GM18507 (cell line): ENCODE results near the gene CLOCK.

Experiments
- DNase-seq: peaks from one replicate; pipeline ENCODE4 v3.0.0; 2011; ENCODE audit warnings: low read depth; ENCODE audit not compliant: insufficient read length; ENCODE audit errors: extremely low spot score
- FAIRE-seq: peaks from 2 replicates; lab custom pipeline; 2011; peaks lifted over from hg19 to GRCh38; lab: Jason Lieb, UNC

Gene CLOCK

GRCh38 chr4:55395529-55396307 lies 151.0 kb downstream of the CLOCK start, which contains the start of gene TMEM165:
Gene TMEM165, plus strand, starts transcription at chr4:55395957. Its CDS starts 233 bp downstream, at chr4:55396190.
- DNase-seq (peak; percentile 86), FAIRE-seq (peak; percentile 89)

- DNase-seq: no peak
- FAIRE-seq: no peak
Measured at GRCh38 chr4:55395218-55395528, 151.5 kb downstream of the CLOCK start.

GRCh38 chr4:55393461-55394320 lies 153.0 kb downstream of the CLOCK start:
- no peak for DNase-seq
- no peak for FAIRE-seq

GRCh38 chr4:55386840-55387239 lies 159.9 kb downstream of the CLOCK start:
- DNase-seq (no peak), FAIRE-seq (no peak)

- FAIRE-seq: no peak
- DNase-seq: no peak
Measured at GRCh38 chr4:55386073-55386472, 160.6 kb downstream of the CLOCK start.

- FAIRE-seq (no peak), DNase-seq (no peak)
Measured at GRCh38 chr4:55385201-55385649, 161.5 kb downstream of the CLOCK start.

GRCh38 chr4:55382488-55383003 lies 164.2 kb downstream of the CLOCK start:
- FAIRE-seq (no peak), DNase-seq (no peak)

- DNase-seq: no peak
- no peak for FAIRE-seq
Measured at GRCh38 chr4:55381502-55381901, 165.2 kb downstream of the CLOCK start.

GRCh38 chr4:55380576-55380975 lies 166.1 kb downstream of the CLOCK start:
- DNase-seq: no peak
- no peak for FAIRE-seq

GRCh38 chr4:55378617-55379467 lies 167.9 kb downstream of the CLOCK start:
- DNase-seq (no peak), FAIRE-seq (no peak)
